HUDEP-2 (cell line): ENCODE results near the gene DAG1.
A peak's percentile ranks its signal among the peaks of the same experiment; 100 is the strongest.

Experiments used
- DNase-seq, 76 experiments: peaks; one replicate each; lab custom pipeline; 2025; ENCODE audit not compliant: unreplicated experiment in 76 of 76; lab: John Stamatoyannopoulos, UW

The DAG1 gene

DNA sequence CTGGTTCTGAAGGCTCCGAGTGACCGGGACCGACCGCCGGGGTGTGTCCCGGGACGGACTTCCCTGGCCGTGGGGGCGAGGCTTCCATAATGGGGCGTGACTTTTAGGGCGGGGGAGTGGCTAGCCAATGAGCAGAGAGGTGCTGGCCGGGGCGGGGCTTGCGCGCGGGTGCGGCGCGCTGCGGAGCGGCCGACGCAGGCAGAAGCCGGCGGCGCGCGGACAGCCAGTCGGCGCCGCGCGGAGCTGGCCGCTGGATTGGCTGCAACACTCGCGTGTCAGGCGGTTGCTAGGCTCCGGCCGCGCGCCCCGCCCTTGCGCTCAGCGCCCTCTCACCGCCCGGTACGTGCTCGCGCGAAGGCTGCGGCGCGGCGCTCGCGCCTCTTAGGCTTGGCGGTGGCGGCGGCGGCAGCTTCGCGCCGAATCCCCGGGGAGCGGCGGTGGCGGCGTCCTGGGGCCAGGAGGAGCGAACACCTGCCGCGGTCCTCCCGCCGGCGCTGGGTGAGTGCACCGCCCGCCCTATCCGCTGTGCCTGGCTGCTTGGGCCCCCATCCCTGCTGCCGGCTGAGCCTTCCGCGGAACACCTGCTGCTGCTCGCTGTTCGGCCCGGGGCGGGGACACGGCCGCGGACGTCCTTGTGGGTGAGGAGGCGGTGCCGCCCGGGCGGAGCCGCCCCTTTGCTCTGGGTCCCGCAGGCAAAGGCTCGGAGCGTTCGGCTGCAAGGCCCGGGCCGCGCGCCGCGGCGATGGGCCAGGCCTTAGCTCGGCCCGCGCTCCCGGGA is at the start of gene DAG1:
Gene DAG1 (plus strand): TSS at position 332 of the 778 bp plus-strand sequence. CDS start 40,268 bp downstream, outside the sequence.
- DNase-seq, result peak in 74 of 76 experiments; percentile 59 to 97 (median 93)

DNA sequence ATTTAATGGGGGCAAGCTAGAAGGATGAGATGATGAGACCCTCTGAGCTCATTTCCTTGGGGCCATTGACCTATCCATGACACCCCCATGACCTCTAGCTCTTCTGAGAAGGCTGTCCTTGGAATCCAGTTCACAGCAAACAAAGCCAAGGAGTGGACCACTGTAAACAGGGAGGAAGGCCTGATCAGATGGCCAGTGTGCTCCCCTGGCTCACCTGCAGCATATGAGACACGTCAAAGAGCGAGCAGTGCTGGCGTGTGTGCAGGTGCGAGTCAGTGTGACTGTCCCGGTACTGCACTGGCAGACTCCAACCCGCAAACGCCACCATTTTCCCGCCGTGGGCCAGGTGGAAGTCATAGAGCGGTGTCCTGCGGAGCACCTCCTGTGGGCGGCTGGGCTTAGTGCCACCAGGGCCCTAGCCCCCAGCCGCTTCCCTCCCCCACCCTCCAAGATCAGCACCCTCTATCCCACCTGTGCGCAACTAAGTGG is 48.1 kb upstream of the DAG1 start:
- no peak for DNase-seq

DNA sequence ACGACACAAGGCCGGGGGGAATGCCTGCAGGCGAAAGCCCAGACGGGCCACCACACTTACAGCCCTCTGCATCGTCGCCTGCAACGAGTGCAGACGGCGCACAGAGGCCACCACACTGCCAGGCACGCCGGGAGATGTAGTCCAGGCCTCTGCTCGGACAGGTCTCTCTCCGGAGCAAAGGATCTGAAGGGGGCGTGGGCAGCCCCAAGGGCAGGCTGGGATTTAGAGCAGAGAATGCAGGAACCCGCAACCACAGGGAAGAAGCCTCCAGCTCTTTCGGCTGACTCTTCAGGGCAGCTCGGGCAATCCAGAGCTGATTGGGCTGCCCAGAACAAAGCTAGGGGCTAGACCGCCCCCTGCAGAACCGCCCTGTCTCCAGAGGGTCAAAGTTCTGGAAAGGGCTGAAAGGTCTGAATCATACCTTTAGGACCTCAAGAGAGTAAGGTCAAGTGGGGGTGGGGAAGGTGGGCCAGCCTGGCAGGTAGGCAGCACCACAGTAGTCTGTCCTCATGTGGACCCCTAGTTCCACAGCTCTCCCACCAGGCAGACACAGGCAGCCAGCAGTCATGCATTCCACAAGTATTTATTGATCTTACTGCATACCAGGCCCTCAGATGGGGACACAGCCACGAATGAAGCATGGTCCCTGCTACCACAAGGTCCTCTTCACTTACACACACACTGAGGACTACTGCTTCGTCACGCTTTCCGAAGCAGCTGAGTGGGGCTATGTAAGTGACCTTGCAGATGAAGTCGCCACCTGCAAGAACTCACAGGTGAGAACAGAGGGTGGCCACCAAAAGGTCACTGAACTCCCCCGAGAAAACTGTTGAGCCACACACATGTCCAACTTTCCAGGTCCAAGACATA is 47.5 kb upstream of the DAG1 start, which contains the start of gene AMT:
Gene AMT (minus strand): TSS at position 95 of the 870 bp plus-strand sequence. CDS start 23 bp downstream, at position 72.
- peak in 3 of 76 experiments; percentile 16 to 33 (median 21) for DNase-seq

DNA sequence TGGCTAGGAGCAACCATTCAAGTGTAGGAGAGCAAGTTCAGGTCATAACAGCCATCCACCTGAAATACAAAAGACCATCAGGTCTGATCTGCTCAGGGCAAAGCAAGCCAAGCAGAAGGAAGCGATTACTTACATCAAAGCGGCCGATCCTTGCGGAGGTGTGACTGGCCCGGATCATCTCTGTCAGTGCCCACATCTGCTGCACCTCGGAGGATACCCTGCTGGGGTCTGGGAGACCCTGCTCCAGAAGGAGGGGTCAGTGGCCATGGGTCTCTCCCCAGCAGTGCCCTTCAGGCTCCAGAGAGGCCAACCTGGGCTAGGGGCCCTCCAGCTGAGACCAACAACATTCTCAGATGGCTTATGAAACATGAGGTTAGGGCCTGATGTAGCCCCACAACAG is 45.3 kb upstream of the DAG1 start:
- no peak for DNase-seq

DNA sequence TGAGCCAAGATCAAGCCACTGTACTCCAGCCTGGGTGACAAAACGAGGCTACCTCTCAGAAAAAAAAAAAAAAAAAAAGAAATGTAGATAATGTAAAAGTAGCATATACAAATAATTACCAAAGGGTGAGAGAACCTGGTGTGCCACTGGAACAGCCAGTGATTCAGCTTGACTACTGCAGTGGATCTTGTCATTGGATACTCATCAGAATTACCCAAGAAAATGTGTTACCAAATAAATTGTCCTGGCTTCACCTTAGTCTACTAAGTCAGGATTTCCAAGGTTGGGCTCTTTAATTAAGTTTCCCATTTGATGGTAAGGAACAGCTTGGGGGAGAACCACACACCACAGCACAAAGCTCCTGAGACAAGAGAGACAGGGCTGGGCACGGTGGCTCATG is 42.5 kb upstream of the DAG1 start:
- no peak for DNase-seq

DNA sequence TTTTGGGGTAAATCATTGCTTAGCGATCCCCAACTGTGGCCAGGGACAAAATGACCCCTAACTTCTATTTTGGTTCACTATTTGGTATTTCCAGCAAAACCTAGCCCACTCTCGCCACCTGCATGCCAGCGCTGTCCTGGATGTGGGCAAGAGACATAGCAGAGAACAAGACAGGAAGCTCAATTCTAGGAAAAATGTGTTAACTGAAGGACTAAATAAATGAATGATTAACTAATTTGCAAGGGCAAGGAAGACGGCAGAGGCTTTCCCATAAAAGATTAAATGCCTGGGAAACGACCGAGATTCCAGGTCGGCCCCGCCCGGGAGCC is 41.4 kb upstream of the DAG1 start:
- DNase-seq, result peak in 1 of 76 experiments; percentile 32

DNA sequence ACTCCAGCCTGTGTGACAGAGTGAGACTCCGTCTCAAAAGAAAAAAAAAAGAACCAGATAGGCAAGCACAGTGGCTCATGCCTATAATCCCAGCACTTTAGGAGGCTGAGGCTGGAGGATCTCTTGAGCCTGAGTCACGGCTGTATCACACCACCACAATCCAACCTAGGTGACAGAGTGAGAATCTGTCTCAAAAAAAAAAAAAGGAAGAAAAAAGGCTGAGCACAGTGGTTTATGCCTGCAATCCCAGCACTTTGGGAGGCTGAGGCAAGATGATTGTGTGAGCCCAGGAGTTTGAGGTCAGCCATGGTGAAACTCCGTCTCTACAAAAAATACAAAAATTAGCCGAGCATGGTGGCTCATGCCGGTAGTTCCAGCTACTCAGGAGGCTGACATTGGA is 35.3 kb upstream of the DAG1 start:
- no peak for DNase-seq

DNA sequence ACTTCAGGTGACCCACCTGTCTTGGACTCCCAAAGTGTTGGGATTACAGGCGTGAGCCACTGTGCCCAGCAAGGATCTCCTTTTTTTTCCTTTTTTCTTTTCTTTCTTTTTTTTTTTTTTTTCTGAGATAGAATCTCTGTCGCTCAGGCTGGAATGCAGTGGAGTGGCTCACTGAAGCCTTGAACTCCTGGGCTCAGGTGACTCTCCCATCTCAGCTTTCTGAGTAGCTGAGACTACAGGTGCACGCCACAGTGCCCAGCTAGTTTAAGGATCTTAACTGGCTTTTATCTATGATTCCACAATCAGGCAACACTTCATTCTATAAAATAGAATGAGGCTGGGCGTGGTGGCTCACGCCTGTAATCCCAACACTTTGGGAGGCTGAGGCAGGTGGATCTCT is 24.7 kb upstream of the DAG1 start:
- no peak for DNase-seq

DNA sequence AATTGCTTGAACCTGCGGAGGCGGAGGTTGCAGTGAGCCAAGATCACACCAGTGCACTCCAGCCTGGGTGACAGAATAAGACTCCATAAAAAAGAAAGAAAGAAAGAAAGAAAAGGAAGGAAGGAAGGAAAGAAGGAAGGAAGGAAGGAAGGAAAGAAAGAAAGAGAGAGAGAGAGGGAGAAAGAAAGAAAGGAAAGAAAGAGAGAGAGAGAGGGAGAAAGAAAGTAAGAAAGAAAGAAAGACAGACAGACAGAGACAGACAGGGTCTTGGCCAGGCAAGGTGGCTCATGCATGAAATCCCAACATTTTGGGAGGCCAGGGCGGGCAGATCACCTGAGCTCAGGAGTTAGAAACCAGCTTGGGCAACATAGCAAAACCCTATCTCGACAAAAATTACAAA is 16.4 kb upstream of the DAG1 start:
- DNase-seq, result no peak

DNA sequence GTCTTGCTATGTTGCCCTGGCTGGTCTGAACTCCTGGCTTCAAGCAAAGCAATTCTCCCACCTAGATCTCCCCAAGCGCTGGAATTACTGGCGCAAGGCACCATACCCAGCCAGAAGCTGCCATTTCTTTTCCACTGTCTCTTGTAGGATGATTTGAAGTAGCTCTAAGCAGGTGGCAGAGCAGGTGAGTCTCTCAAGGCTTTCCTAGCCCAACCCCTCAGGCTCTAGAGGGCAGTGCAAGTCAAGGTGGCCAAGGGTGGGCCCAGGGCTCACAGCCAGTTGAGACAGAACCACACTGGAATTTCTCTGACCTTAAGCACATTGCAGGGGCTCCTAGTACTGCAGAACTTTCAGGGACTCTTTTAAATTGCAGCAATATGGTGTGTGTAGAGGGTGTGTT is 15.6 kb upstream of the DAG1 start:
- DNase-seq, result peak in 8 of 76 experiments; percentile 5 to 12 (median 8)

DNA sequence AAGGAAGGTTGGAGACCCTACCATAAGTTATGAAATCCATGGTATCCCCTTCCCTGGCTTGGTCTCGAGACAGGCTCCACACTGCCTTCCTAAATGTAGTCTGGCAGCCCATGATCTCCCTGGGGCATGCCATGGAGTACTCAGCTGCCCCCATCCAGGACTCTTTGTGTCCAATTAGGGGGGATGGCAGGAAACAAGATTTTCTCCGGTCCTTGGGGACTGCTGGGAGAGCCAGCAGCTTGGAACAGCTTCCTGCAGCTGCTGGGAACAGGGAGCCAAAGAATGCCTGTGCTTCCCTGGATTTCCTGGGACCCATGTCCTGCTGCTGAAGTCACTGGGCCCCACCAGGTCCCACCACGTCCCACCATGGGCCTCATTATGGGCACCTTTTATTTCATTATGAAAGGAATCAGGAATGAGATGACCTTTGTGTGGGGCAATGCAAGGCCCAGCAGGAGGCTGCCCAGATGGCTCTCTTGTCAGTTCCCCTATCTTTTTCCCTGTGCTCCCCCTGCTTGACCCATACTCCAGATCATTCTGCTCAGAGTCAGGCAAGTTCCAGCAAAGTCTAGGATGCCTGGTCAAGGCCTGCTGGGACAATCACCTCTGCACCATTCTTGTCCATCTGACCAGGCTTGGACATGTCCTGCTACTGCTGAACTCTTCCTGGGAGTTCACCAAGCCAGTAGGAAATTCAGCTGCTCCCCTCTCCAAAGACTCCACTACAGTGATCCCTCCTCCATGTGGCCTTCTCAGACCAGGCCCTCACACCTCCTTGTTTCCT is 15.0 kb upstream of the DAG1 start:
- DNase-seq, result no peak

DNA sequence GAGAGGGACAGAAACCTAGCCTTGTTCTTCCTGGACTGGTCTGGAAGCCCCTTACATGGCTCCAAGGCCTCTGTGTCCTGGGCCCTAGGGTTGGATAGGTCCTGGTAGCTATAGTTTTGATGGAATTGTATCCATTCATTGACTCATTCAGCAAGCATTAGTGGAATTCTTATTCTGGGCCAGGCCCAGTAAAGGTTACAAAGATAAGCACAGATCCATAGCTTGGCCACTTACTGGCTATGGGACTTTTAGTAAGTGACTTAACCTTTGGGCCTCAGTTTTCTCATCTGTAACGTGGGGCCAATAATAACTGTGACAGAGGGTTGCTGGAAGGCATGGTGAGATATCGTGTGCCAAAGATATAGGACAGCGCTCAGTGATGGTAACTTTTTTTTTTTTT is 13.6 kb upstream of the DAG1 start:
- DNase-seq, result no peak

DNA sequence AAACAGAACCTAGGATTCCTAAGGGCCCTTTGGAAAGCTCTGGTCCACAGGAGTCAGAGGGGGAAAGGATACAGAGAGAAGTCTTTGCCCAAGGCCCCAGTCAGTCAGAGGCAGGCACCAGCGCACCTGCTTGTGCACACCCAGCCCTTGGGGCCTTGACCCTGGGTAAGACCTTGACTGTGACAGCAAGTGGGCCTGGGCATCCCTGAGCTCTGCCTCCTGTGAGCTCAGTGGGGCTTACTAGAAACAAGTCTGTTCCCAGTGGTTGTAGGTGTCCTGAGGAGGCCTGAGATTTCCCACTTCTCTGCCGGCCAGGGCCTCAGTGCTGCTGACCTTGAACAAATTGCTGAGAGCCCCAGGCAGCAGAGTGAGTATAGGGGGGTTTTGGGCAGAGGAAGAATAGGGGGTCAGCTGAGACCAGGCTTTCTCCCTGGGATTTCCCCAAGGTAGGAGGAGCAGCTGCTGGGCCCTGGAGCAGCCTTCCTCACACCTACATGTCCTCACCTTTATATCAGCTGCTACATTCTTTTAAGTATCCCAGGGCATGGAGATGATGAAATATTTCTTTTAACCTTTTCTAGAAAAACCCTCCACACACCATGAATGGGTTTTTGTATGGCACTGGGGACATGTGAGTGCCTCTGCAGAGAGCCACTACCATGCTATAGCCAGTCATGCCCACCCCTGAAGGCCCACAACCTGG is 9.7 kb upstream of the DAG1 start:
- DNase-seq, result no peak

DNA sequence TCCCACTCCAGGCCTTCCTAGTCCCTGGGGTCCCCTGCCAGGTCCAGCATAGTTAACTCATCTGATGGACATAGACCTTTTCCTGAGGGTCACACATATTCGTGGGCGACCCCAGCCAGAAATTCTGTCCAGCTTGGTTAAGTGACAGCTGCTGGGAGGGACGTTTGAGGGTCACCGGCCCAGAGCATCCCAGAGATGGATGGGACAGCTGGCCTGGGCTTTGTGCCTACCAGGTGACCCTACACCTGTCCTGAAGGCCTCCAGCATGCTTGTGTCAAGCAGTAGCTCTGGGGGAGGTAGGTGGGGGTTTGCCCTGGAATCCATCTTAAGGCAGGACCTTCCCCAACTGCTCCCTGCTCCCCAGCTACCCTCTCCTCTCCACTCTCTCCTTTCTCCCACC is 9.1 kb upstream of the DAG1 start:
- DNase-seq, result no peak

DNA sequence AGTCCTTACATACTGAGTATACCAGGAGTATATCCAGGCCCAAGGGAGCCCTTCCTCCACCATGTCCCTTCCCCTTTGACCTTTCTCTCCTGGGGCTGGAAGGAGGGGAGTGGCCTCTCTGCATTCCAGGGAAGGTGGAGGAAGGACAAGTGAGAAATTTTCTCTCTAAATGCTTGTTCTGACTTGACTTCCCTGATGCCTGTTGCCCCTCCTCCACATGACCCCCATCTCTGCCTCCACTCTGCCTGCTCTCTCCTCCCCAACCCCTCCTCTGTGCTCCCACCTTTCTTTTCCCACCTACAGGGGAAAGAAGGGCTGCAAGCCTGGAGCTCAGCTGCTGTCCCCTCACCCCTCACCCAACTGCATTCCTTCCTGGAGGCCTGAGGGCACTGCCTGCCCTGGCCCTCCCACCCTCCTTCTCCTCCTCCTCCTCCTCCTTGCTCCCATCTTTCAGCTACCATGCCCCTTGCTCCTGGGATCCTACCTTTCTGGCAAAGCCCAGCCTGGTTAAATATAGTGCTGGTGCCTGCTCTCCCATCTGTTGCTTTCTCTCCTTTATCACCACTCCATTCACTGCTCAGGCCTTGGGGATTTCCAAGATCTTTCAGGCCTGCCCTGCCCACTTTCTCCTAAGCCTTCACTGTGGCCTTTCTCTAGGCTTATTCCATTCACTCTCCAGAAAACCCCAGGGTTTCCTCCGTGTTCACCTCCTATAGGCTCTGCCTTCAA is 8.5 kb upstream of the DAG1 start:
- DNase-seq, result no peak

DNA sequence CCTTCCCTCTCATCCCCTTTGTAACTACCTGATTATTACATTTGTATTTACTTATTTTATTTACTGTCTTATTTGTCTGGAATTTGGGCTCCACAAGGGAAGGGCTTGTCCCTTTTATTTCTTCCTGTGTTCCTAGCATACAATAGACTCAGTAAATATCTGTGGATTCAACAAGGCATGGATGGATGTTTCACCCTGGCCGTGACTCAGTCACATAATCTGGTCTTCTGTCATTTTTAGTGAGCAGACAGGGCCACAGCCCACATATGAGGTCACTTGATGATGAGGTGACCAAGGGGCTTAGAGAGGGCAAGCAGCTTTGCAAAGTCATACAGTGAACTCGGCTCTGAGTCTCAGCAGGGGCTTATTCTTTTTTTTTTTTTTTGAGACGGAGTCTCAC is 7.8 kb upstream of the DAG1 start:
- peak in 1 of 76 experiments; percentile 18 for DNase-seq

DNA sequence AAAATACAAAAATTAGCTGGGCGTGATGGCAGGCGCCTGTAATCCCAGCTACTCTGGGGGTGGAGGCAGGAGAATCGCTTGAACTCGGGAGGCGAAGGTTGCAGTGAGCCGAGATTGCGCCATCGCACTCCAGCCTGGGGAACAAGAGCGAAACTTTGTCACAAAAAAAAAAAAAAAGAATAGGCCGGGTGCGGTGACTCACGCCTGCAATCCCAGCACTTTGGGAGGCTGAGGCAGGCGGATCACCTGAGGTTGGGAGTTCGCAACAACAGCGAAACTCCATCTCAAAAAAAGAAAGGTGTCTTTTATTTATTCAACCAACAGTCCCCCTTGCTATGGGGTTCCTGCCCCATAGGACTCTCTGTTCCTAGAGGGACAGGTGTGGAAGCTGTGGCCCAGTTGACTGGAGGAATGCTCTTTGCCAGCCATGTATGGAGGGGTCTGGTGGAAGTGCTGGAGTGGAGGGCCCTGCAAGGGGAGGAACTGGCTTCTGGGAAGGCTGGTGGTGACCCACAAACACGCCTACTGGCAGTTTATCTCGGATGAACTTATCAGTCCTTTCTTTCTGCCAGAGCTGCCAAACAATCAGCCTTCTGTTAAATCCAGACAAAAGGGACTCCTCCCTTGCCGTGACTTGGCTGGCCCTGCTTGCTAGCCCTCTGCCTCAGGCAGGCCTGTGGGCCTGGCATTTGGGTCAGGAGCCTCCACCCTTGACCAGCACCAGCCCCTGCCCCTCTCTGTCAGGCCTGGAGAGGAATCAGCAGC is 4.6 kb upstream of the DAG1 start:
- DNase-seq, result peak in 74 of 76 experiments; percentile 10 to 91 (median 74)

DNA sequence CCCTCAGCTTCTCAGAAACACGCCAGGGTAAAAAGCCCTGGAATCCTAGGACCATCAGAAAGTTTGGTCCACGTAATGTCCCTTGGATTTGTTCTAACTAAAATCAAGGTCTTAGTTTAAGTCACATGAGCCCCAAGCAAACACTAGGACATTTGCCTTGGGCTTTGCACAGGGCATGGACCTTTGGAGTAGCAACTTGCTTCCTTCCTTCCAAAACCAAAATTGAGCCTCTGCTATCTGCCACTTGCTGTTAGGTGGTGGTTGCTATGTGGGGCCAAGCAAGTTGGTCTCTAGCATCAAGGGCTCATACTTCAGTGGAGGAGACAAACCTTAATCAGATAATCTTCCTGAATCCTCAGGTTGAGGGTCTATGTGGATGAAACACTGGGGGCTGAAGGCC is 4.0 kb upstream of the DAG1 start:
- peak in 5 of 76 experiments; percentile 16 to 48 (median 21) for DNase-seq
